ENCODE results near the gene WSB1. TPM values are rescaled to one million over a fixed set of nuclear protein-coding genes. Genes with fewer than 3 reads are reported as not detected.

WSB1 gene
- total and polyA plus RNA-seq, 9 of the 15 experiments (the other 6 are each of a cell fraction or from before 2014, with no cell fraction given), result 22.8 to 229 (median 81.1) TPM

- peak overlapping the region; percentile 54 for H3K4me2 ChIP-seq (ENCODE audit: insufficient read depth, low read length)
- FAIRE-seq, result no peak
- intact Hi-C loops (cut with micrococcal nuclease), result no loop called here
- H3K27me3 ChIP-seq (ENCODE audit: control insufficient read depth in 2 of 2, insufficient read depth in 2 of 2, low read length in 2 of 2), result no peaks in the 10 kb centered on the region
- H3K9me3 ChIP-seq (replicated peaks; ENCODE audit: control insufficient read depth, insufficient read depth, low read depth, low read length), result no peaks in the 10 kb centered on the region
- H3K9me1 ChIP-seq (ENCODE audit: control insufficient read depth, insufficient read depth, low read length), result no peaks in the 10 kb centered on the region
- H2AFZ ChIP-seq (ENCODE audit: low read depth, low read length), result peak overlapping the region; percentile 63
- WGBS (ENCODE audit: insufficient coverage, low coverage, missing lambda C conversion rate), result 26% methylated on average over 4 of the region's 4 CpGs
- H3K36me3 ChIP-seq (ENCODE audit: control insufficient read depth, insufficient read depth, low read length), result no peaks in the 10 kb centered on the region; the same call in 2 of the 3 replicates
- H3K4me3 ChIP-seq, result no peak overlapping the region
- no peak for DNase-seq (ENCODE audit: extremely low read depth in 1 of 4, low spot score in 3 of 4)
- in situ Hi-C loops (cut with MboI), result no loop called here
- peak overlapping the region; percentile 40 to 57; a peak in 3 of 4 replicates for H3K9ac ChIP-seq (ENCODE audit: insufficient read depth in 1 of 2, low read depth in 2 of 2, low read length in 2 of 2)
- H3K79me2 ChIP-seq (ENCODE audit: control insufficient read depth, insufficient read depth, low read length), result peaks cover 8% of the 10 kb centered on the region; the same call in 1 of the 3 replicates
- TF ChIP-seq ZNF583 (CRISPR knock-in tag; IDR thresholded peaks at IDR 0.05), result peak; percentile 48; the same call in 1 of the 2 replicates
- TF ChIP-seq, protein P1, sequence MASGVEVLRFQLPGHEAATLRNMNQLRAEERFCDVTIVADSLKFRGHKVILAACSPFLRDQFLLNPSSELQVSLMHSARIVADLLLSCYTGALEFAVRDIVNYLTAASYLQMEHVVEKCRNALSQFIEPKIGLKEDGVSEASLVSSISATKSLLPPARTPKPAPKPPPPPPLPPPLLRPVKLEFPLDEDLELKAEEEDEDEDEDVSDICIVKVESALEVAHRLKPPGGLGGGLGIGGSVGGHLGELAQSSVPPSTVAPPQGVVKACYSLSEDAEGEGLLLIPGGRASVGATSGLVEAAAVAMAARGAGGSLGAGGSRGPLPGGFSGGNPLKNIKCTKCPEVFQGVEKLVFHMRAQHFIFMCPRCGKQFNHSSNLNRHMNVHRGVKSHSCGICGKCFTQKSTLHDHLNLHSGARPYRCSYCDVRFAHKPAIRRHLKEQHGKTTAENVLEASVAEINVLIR (CRISPR knock-in tag; IDR thresholded peaks at IDR 0.05), result 0 out of 2 replicates have a peak, but pooled peaks have one; percentile 37
- TF ChIP-seq MAZ (CRISPR knock-in tag; conservative IDR thresholded peaks at IDR 0.05 in 1 of 2, IDR thresholded peaks at IDR 0.05 in 1 of 2), result 0 out of 4 replicates have a peak, but pooled peaks of 1 of the 2 experiments have one; percentile 20
- TF ChIP-seq JUNB (CRISPR knock-in tag; conservative IDR thresholded peaks at IDR 0.05), result 0 out of 2 replicates have a peak, but pooled peaks have one; percentile 20
- TF ChIP-seq CXXC5 (CRISPR knock-in tag; IDR thresholded peaks at IDR 0.05), result peak; percentile 10; the same call in 1 of the 2 replicates
- TF ChIP-seq GABPB1 (CRISPR knock-in tag; IDR thresholded peaks at IDR 0.05), result no peak
- no peak for TF ChIP-seq BRD4 (IDR thresholded peaks at IDR 0.05)
- TF ChIP-seq SMAD4 (CRISPR knock-in tag; conservative IDR thresholded peaks at IDR 0.05), result 0 out of 2 replicates have a peak, but pooled peaks have one; percentile 12
- no peak for TF ChIP-seq ZBTB2 (IDR thresholded peaks at IDR 0.05)
- no peak for TF ChIP-seq ZKSCAN1 (IDR thresholded peaks at IDR 0.05; ENCODE audit: low read depth, low read length)
- TF ChIP-seq, protein P2, sequence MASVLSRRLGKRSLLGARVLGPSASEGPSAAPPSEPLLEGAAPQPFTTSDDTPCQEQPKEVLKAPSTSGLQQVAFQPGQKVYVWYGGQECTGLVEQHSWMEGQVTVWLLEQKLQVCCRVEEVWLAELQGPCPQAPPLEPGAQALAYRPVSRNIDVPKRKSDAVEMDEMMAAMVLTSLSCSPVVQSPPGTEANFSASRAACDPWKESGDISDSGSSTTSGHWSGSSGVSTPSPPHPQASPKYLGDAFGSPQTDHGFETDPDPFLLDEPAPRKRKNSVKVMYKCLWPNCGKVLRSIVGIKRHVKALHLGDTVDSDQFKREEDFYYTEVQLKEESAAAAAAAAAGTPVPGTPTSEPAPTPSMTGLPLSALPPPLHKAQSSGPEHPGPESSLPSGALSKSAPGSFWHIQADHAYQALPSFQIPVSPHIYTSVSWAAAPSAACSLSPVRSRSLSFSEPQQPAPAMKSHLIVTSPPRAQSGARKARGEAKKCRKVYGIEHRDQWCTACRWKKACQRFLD (CRISPR knock-in tag; IDR thresholded peaks at IDR 0.05), result no peak
- H3K27ac ChIP-seq (ENCODE audit: extremely low read depth, low read depth, low read length), result peak overlapping the region; percentile 83
- no TSS peak for BruUV-seq (replicated peaks)
- no peaks in the 10 kb centered on the region for H4K20me1 ChIP-seq (replicated peaks; ENCODE audit: control insufficient read depth, insufficient read depth, low read length)
- ATAC-seq, result no peak
- CTCF ChIA-PET (ENCODE audit: low intra/inter-chr PET ratio), result interaction anchor here (0.7 kb wide), 2 partner anchors 57 to 194 kb away, joined by 3 read pairs; no protein-coding TSS in a partner anchor
- H3K4me1 ChIP-seq (replicated peaks in 1 of 2; ENCODE audit: control insufficient read depth in 2 of 2, insufficient read depth in 2 of 2, low read length in 2 of 2), result peaks cover 39 to 71% of the 10 kb centered on the region in 2 experiments
- POLR2A ChIA-PET, result interaction anchor here (0.5 to 2.3 kb wide), 10 partner anchors 12 to 260 kb away, joined by 3 to 13 read pairs (median 4); partner anchors contain the start of gene WSB1
These were observed 47.1 kb downstream of the WSB1 start for GRCh38 chr17:27341041-27341471.
